ENCODE data around the gene DNASE1L3. TPM values are rescaled to one million over a fixed set of nuclear protein-coding genes. Genes with fewer than 3 reads are reported as not detected.

Gene DNASE1L3
- 0.22 to 0.72 TPM (median 0.53 TPM) in 3 replicates for total RNA-seq

GRCh38 chr3:58210761-58211460 lies at the start of gene DNASE1L3:
TSS of gene DNASE1L3 (minus strand) at chr3:58210972. CDS start at chr3:58210906, 66 bp downstream.
- H3K36me3 Mint-ChIP-seq: no peaks in the 10 kb centered on the region
- peaks cover 29% of the 10 kb centered on the region for H3K27me3 Mint-ChIP-seq (ENCODE audit: low read depth)
- no peaks in the 10 kb centered on the region for H3K4me1 Mint-ChIP-seq
- TF ChIP-seq CTCF (IDR thresholded peaks at IDR 0.05; ENCODE audit: unreplicated experiment): no peak
- peak within 1 kb of the TSS; percentile 62 for H3K27ac Mint-ChIP-seq
- H3K9me3 Mint-ChIP-seq: no peaks in the 10 kb centered on the region
- no peak within 1 kb of the TSS for H3K4me3 Mint-ChIP-seq
- no peak for DNase-seq (ENCODE audit: low spot score in 2 of 2, unreplicated experiment in 2 of 2)

- no peak for DNase-seq (ENCODE audit: low spot score in 2 of 2, unreplicated experiment in 2 of 2)
- Mint-ChIP-seq H3K9me3 (no peaks in the 10 kb centered on the region), H3K4me1 (no peaks in the 10 kb centered on the region), H3K27ac (no peak overlapping the region), H3K4me3 (no peak overlapping the region), H3K27me3 (ENCODE audit: low read depth) (no peaks in the 10 kb centered on the region), H3K36me3 (peaks cover 2% of the 10 kb centered on the region)
- no peak for TF ChIP-seq CTCF (IDR thresholded peaks at IDR 0.05; ENCODE audit: unreplicated experiment)
Measured at GRCh38 chr3:58260261-58260731, 49.5 kb upstream of the DNASE1L3 start.

- Mint-ChIP-seq H3K27ac (no peak overlapping the region), H3K4me3 (no peak overlapping the region), H3K4me1 (no peaks in the 10 kb centered on the region), H3K36me3 (peaks cover 2% of the 10 kb centered on the region), H3K9me3 (no peaks in the 10 kb centered on the region), H3K27me3 (ENCODE audit: low read depth) (no peaks in the 10 kb centered on the region)
- no peak for TF ChIP-seq CTCF (IDR thresholded peaks at IDR 0.05; ENCODE audit: unreplicated experiment)
- no peak for DNase-seq (ENCODE audit: low spot score in 2 of 2, unreplicated experiment in 2 of 2)
Measured at GRCh38 chr3:58258392-58259055, 47.8 kb upstream of the DNASE1L3 start.

- Mint-ChIP-seq H3K36me3 (peaks cover 2% of the 10 kb centered on the region), H3K9me3 (no peaks in the 10 kb centered on the region), H3K4me1 (peaks cover 3% of the 10 kb centered on the region), H3K27ac (no peak overlapping the region), H3K27me3 (ENCODE audit: low read depth) (no peaks in the 10 kb centered on the region), H3K4me3 (no peak overlapping the region)
- DNase-seq (ENCODE audit: low spot score in 2 of 2, unreplicated experiment in 2 of 2): no peak
- no peak for TF ChIP-seq CTCF (IDR thresholded peaks at IDR 0.05; ENCODE audit: unreplicated experiment)
Measured at GRCh38 chr3:58256511-58256910, 45.7 kb upstream of the DNASE1L3 start.

- no peak for DNase-seq (ENCODE audit: low spot score in 2 of 2, unreplicated experiment in 2 of 2)
- Mint-ChIP-seq H3K27ac (no peak overlapping the region), H3K27me3 (ENCODE audit: low read depth) (no peaks in the 10 kb centered on the region), H3K36me3 (peaks cover 2% of the 10 kb centered on the region), H3K9me3 (no peaks in the 10 kb centered on the region), H3K4me1 (peaks cover 6% of the 10 kb centered on the region), H3K4me3 (no peak overlapping the region)
- no peak for TF ChIP-seq CTCF (IDR thresholded peaks at IDR 0.05; ENCODE audit: unreplicated experiment)
Measured at GRCh38 chr3:58256061-58256460, 45.3 kb upstream of the DNASE1L3 start.
